Activated effector memory CD4-positive, alpha-beta T cell treated with Interleukin-2 at 50 U/mL for 16 hours (primary cell): Measurements from ENCODE around the gene DDX54.
"Not testable (repeated sequence)": the region's sequence is repeated elsewhere in the genome, so short reads cannot be mapped to it uniquely, and the experiment has no call there.

Source experiments
- DNase-seq: peaks from one replicate; pipeline ENCODE4 v3.0.0-alpha.2; 2020

Gene DDX54

DNA sequence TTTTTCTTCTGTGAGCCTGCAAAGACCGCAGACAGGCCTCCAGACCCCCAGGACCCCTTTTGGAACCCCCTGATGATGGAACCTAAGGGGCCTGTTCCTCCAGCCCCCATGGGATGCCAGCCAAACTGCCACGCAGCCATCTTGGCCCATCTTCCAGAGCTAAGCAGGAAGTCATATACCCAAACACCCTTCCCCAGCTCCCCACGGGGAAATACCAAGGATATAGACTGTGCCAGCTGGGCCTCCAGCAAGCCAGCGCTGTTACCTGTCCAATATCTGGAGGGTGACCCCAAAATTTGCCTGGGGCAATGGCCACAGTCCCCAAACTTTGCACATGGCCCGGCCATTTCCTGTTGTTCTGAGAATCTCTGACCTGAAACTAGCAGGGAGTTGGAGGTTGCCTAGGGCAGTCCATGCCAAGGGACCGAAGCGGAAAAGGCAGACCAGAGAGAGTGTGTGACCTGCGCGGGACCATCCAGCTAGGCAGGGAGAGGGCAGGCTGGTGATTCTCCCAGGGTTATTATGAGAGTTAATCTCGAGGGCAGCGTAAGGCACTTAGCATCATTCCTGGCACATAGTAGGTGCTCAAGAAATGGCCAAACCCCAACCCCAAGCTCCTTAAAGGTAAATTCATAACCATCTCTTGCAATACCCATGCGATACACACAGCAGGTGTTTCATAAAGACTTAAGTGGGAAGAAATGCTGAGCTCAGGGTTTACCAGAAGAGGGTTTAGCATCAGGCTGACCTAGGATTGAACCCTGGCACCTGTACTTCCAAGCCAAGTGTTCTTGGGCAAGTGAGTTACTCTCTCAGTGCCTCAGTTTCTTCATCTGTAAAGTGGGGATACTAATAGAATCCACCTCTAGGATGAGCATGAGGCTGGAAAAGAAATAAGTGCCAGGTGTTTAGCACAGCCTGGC, 47.2 kb downstream of the DDX54 start:
- no peak for DNase-seq

GRCh38 chr12:113136990-113137511, 48.2 kb downstream of the DDX54 start:
- no peak for DNase-seq

DNA sequence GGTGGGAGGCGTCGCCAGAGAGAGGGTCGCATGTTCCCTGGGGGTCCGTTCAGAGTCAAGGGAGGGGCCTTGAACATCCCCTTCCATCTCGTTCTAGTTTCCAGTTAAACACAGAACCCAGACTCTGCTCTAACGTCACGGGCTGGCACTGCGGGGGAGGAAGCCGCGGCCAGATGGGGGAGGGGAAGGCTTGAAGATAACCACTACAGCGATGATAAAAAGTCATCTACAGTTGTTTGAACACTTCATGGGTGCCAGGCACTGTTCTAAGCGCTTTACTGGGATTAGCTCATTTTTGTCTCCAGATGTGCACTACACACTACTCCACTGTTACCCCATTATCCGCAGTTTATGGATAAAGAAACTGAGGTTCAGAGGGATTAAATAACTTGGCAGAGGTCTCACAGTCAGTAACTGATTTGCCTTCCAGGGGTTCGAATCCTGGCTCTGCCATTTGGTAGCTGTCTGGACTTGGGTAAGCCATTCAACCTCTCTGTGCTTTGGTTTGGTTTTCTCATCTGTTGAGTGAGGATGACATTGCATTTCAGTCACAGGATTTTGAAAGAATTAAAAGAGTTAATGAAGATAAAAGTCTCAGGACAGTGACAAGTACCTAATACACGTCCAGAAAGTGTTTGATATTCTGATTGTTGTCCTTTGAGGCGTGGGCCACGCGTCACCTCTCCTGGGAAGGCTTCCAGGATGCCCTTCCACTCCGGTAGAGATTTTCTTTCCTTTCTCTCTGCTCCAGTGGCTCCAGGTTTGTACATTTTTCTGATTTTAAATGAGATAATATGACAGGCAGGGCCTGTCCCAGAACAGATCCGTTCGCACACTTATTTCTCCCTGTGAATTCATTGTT, 48.9 kb downstream of the DDX54 start:
- DNase-seq: peak; percentile 6

GRCh38 chr12:113135178-113136127, 49.8 kb downstream of the DDX54 start, which contains the start of gene RASAL1:
Gene RASAL1, minus strand, starts transcription at chr12:113135761. Its CDS starts 299 bp downstream, at chr12:113135462.
- peak; percentile 42 for DNase-seq

GRCh38 chr12:113134521-113134951, 50.7 kb downstream of the DDX54 start:
- DNase-seq: no peak

- no peak for DNase-seq
Measured at GRCh38 chr12:113134071-113134470, 51.2 kb downstream of the DDX54 start.

GRCh38 chr12:113133666-113134065, 51.6 kb downstream of the DDX54 start:
- no peak for DNase-seq

GRCh38 chr12:113133036-113133435, 52.2 kb downstream of the DDX54 start:
- DNase-seq: no peak

DNA sequence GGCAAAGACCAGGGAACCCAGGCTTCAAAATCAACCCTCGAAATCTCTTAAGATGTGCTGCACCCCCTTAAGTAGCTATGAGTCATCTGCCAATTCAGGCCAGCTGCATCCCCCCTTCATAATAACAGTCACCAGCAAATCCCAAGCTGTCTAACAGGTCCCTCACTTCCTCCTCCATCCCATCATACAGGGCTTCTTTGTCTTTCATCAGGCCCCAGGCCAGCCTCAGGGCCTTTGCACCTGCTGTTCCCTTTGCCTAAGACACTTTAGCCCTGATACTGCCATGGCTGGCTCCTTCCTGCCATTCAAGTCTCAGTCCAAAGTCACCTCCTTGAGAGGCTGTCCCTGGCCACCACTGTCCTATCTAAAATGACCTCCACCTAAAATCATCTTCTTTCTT, 53.7 kb downstream of the DDX54 start:
- DNase-seq: no peak

DNA sequence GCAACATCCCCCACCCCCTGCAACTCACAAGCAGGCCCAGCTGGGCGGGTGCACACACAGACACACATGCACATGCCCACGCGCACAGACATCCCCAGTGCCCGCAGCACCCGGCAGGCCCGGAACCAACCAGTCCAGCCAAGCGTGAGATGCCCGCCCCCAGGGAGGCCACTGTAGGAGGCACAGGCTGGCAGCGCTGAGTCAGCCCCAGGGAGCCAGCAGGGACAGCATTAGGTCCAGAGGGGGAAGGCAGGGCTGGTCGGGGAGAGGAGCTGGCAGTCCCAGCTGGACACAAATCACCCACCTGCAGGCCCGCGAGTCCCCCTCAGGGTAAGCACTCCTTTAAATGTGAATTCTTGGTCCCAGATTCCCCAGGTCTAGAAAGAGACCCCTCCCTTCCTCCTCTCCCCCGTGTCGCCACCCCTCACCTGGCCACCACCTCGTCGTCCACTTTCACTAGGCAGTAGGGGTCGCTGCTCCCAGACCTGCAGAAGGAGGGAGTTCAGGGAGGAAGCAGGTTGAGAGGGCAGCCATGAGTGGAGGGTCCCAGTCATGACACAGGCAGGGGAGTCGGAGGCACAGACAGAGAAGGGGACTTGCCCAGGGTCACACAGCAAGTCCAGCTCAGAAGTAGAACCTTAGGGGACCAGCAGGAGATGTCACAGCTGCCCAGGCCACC, 54.7 kb downstream of the DDX54 start:
- no peak for DNase-seq

GRCh38 chr12:113129664-113130456, 55.4 kb downstream of the DDX54 start:
- DNase-seq: no peak

DNA sequence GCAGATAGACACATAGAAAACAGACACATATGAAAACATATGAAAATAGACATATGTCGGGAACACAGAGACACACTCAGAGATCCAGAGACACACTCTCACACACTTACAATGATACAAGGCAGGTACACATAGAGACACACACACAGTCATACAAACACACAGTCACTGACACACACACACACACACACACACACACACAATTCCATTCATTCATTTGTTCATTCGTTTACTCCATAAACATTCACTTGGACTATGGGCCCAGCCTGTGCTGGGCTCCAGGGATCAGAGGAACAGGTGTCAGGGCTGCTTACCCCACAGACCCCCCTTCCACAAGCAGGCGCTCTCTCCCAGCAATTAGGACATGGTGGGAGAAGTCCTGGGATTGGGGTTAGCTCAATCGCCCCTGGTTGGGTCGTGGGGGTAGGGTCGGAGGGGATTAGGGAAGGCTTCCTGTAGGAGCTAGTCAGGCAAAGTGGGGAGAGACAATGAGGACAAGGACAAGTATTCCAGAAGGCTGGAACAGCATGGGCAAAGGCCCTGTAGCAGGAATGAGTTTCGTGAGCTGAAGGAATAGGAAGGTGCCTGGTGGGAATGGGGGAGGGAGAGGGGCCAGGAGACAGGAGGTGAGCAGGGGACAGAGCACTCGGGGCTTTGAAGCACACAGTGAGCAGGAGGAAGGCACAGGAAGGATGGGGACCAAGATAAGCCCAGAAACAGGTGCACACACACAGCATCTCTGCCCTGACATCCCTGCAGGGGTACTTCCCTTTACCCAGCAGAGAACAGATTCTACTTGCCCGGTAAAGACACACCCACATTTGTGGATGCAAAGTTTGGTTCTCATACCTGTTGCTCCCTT, 56.2 kb downstream of the DDX54 start:
- DNase-seq: no peak

DNA sequence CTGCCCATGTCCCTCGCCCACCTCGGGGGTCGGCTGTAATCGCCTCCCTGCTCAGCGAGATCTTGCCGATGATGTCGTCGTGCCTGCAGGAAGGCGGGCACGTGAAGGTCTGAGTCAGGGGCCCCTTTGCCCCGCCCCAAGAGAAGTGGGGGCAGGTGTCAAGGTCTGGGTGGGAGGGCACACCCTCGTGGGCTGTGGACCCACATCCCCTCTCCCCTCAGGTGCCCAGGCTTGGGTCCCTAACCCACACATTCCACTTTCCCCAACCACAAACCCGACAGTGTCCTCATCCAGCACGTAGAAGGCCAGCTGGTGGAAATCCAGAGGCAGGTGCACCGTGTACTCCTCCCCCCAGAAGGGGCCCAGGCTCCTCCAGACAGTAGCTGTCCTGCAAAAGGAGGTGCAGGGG, 57.5 kb downstream of the DDX54 start:
- DNase-seq: no peak

- no peak for DNase-seq
Measured at GRCh38 chr12:113120670-113121370, 64.5 kb downstream of the DDX54 start.

GRCh38 chr12:113119980-113120669, 65.2 kb downstream of the DDX54 start:
- DNase-seq: no peak

GRCh38 chr12:113118142-113118541, 67.1 kb downstream of the DDX54 start:
- DNase-seq: no peak

- not testable (repeated sequence) for DNase-seq
Measured at GRCh38 chr12:113117684-113118083, 67.6 kb downstream of the DDX54 start.

GRCh38 chr12:113116875-113117274, 68.4 kb downstream of the DDX54 start:
- DNase-seq: no peak
